ENCODE data around the gene RAVER1.

Gene RAVER1

GRCh38 chr19:10268071-10268470, 65.3 kb downstream of the RAVER1 start:
- H3K27ac Mint-ChIP-seq, result no peak overlapping the region

GRCh38 chr19:10266706-10267105, 66.6 kb downstream of the RAVER1 start:
- Mint-ChIP-seq H3K27ac (no peak overlapping the region), H3K9me3 (no peaks in the 10 kb centered on the region), H3K27me3 (no peaks in the 10 kb centered on the region), H3K4me1 (peaks cover 8% of the 10 kb centered on the region), H3K4me3 (no peak overlapping the region), H3K36me3 (no peaks in the 10 kb centered on the region)
- DNase-seq (ENCODE audit: low spot score in 2 of 2) (no peak), ATAC-seq (ENCODE audit: low read depth) (no peak)

More at GRCh38 chr19:10268071-10268470, 65.3 kb downstream of the RAVER1 start:
- Mint-ChIP-seq H3K27me3 (no peaks in the 10 kb centered on the region), H3K4me1 (peaks cover 19% of the 10 kb centered on the region), H3K9me3 (no peaks in the 10 kb centered on the region), H3K4me3 (no peak overlapping the region), H3K36me3 (no peaks in the 10 kb centered on the region)
- no peak for ATAC-seq (ENCODE audit: low read depth)
- DNase-seq (ENCODE audit: low spot score in 2 of 2), result no peak

All from memory B cell (primary cell).